ENCODE data around the gene CYP27B1. TPM values are rescaled to one million over a fixed set of nuclear protein-coding genes. Genes with fewer than 3 reads are reported as not detected.

CYP27B1 gene
- total RNA-seq, 4 donors from 2014 or later = 1.2 to 4.1 (median 2.0) TPM

DNA sequence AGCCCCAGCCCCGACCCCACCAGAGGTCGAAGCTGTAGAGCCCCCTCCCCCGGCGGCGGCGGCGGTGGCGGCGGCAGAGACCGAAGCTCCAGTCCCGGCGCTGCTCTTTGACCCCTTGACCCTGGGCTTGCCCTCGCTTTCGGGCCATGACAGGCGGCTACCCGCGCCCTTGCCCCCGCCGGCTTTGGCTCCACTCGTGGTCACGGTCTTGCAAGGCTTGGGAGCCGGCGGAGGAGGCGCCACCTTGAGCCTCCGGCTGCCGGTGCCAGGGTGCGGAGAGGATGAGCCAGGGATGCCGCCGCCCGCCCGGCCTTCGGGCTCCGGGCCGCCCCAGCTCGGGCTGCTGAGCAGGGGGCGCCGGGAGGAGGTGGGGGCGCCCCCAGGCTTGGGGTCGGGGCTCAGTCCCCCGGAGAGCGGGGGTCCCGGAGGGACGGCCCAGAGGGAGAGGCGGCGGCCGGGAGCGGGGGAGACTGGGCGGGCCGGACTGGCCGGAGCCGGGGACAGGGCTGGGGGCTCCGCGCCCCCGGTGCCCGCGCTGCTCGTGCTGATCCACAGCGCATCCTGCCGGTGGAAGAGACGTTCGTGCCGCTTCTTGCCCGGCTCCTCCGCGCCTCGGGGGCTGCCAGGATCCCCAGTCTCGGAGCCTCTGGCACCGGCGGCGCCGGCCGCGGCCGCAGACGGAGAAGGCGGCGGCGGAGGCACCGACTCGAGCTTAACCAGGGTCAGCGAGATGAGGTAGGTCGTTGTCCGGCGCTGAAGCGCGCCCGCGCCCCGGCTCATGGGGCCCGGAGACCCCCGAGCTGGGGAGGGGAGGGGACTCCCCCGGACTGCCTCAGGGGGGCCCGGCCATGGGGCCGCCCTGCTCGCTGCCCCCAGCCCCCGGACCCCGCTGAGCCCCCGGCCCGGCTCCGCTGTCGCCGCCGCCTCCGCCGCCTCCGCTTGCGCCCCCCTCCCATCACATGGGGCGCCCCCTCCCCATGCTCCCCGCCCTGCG, 29.1 kb downstream of the CYP27B1 start:
- peak in 1 of 2 donors; percentile 65 for DNase-seq (ENCODE audit: low spot score in 2 of 2)
- WGBS = 7% methylated on average over 6 of the region's 110 CpGs
- TF ChIP-seq, protein P1, sequence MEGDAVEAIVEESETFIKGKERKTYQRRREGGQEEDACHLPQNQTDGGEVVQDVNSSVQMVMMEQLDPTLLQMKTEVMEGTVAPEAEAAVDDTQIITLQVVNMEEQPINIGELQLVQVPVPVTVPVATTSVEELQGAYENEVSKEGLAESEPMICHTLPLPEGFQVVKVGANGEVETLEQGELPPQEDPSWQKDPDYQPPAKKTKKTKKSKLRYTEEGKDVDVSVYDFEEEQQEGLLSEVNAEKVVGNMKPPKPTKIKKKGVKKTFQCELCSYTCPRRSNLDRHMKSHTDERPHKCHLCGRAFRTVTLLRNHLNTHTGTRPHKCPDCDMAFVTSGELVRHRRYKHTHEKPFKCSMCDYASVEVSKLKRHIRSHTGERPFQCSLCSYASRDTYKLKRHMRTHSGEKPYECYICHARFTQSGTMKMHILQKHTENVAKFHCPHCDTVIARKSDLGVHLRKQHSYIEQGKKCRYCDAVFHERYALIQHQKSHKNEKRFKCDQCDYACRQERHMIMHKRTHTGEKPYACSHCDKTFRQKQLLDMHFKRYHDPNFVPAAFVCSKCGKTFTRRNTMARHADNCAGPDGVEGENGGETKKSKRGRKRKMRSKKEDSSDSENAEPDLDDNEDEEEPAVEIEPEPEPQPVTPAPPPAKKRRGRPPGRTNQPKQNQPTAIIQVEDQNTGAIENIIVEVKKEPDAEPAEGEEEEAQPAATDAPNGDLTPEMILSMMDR (IDR thresholded peaks at IDR 0.05) = peak in 1 of 2 donors; percentile 40
- no peak for TF ChIP-seq POLR2A (IDR thresholded peaks at IDR 0.05)
- Histone ChIP-seq H3K36me3 (no peaks in the 10 kb centered on the region), H3K4me1 (peaks cover 43% of the 10 kb centered on the region), H3K27me3 (peaks cover 70% of the 10 kb centered on the region), H3K27ac (no peak overlapping the region), H3K9me3 (no peaks in the 10 kb centered on the region), H3K4me3 (peak overlapping the region; percentile 49)

GRCh38 chr12:57736741-57737466, 30.0 kb downstream of the CYP27B1 start:
- 12% methylated on average over 24 of the region's 31 CpGs for WGBS

GRCh38 chr12:57735952-57736740, 30.7 kb downstream of the CYP27B1 start:
- TF ChIP-seq EP300 (IDR thresholded peaks at IDR 0.05) (no peak), POLR2AphosphoS5 (IDR thresholded peaks at IDR 0.05) (no peak), POLR2A (IDR thresholded peaks at IDR 0.05) (no peak)
- TF ChIP-seq, protein P1 (IDR thresholded peaks at IDR 0.05) = no peak
- peak overlapping the region; percentile 27 for H3K4me3 ChIP-seq
- 9% methylated on average over 36 of the region's 49 CpGs for WGBS

More at GRCh38 chr12:57736741-57737466, 30.0 kb downstream of the CYP27B1 start:
- TF ChIP-seq EP300 (IDR thresholded peaks at IDR 0.05) (no peak), POLR2A (IDR thresholded peaks at IDR 0.05) (no peak), POLR2AphosphoS5 (IDR thresholded peaks at IDR 0.05) (no peak)
- TF ChIP-seq, protein P1 (IDR thresholded peaks at IDR 0.05) = no peak
- Histone ChIP-seq H3K4me3 (peak overlapping the region; percentile 49), H3K9me3 (no peaks in the 10 kb centered on the region), H3K4me1 (peaks cover 41% of the 10 kb centered on the region), H3K36me3 (no peaks in the 10 kb centered on the region), H3K27ac (no peak overlapping the region), H3K27me3 (peaks cover 69% of the 10 kb centered on the region)
- DNase-seq (ENCODE audit: low spot score in 2 of 2) = no peak

DNA sequence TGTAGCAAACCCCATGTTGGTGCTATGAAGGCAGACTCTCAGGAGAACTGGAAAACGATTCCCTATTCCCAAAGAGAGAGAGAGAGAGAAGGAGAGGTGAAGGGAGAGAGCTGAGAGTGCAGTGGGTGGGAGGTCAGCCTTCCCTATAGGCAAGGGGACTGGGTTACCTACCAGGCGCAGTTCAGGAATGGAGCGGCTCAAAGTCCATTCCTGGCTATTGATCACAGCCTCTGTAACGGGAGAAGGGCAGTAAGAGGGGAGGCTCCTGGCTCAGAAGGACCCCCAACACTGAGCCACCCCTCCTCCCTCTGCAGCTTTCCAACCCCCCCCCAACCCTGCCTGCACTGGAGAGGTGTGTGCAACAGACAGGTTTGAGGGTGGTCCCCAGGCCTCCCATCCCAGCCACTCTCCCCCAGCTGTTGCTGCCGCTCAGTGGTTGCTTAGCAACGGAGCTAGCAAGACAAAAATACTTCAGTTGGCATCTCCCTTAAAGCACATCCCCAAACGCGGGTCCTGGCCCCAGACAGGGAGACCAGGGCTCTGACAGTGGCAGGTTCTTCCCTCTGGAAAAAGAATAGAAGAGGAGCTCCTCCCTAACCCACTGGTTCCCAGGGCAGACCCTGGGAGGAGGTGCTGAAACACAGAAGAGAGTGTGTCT, 31.6 kb downstream of the CYP27B1 start:
- H3K27me3 ChIP-seq = peaks cover 66% of the 10 kb centered on the region

More at GRCh38 chr12:57735952-57736740, 30.7 kb downstream of the CYP27B1 start:
- no peak for DNase-seq (ENCODE audit: low spot score in 2 of 2)
- Histone ChIP-seq H3K36me3 (no peaks in the 10 kb centered on the region), H3K4me1 (peaks cover 40% of the 10 kb centered on the region), H3K27ac (no peak overlapping the region), H3K9me3 (no peaks in the 10 kb centered on the region), H3K27me3 (peaks cover 67% of the 10 kb centered on the region)

More for the DNA sequence above, 31.6 kb downstream of the CYP27B1 start:
- DNase-seq (ENCODE audit: low spot score in 2 of 2) = peak in 1 of 2 donors; percentile 57
- no peak overlapping the region for H3K4me3 ChIP-seq
- WGBS = 46% methylated on average over 5 of the region's 8 CpGs
- TF ChIP-seq, protein P1 (IDR thresholded peaks at IDR 0.05) = no peak
- TF ChIP-seq EP300 (IDR thresholded peaks at IDR 0.05) = no peak
- no peak for TF ChIP-seq POLR2A (IDR thresholded peaks at IDR 0.05)
- no peak for TF ChIP-seq POLR2AphosphoS5 (IDR thresholded peaks at IDR 0.05)
- no peaks in the 10 kb centered on the region for H3K9me3 ChIP-seq
- H3K27ac ChIP-seq = no peak overlapping the region
- H3K36me3 ChIP-seq = no peaks in the 10 kb centered on the region
- H3K4me1 ChIP-seq = peaks cover 37% of the 10 kb centered on the region

Data from suprapubic skin (tissue), 4 donors.